Fibroblast of lung (primary cell): ENCODE results near the gene HIP1R.

ENCODE experiments used
- CTCF ChIP-seq, 2 donors: IDR thresholded peaks in 1 of 2; conservative IDR thresholded peaks in 1 of 2; 1 replicate in 1 of 2; 2 replicates in 1 of 2; pipeline ENCODE4 v1.5.1; 2011 to 2012; ENCODE audit warnings: low read length in 2 of 2, control low read depth in 1 of 2, inconsistent platforms in 1 of 2, low read depth in 1 of 2, mild to moderate bottlenecking in 1 of 2
- EZH2 ChIP-seq: IDR thresholded peaks from 2 replicates; pipeline ENCODE4 v1.5.1; 2012; ENCODE audit warnings: low read length, control low read depth, mild to moderate bottlenecking; ENCODE audit errors: missing control alignments

GRCh38 chr12:122884860-122885259, 49.6 kb downstream of the HIP1R start:
- TF ChIP-seq CTCF (conservative IDR thresholded peaks at IDR 0.05 in 1 of 2, IDR thresholded peaks at IDR 0.05 in 1 of 2; ENCODE audit: low read depth in 1 of 2, low read length in 2 of 2) = no peak
- no peak for TF ChIP-seq EZH2
